ENCODE results near the gene BLZF1. TPM values are rescaled to one million over a fixed set of nuclear protein-coding genes. Genes with fewer than 3 reads are reported as not detected.
"Not testable (repeated sequence)": the region's sequence is repeated elsewhere in the genome, so short reads cannot be mapped to it uniquely, and the experiment has no call there.

BLZF1 gene
- polyA plus RNA-seq, 1 experiment, result 7.7 TPM

- Histone ChIP-seq H3K36me3 (ENCODE audit: control insufficient read depth, insufficient read depth, low read length) (no peaks in the 10 kb centered on the region), H3K27me3 (ENCODE audit: control insufficient read depth, insufficient read depth, low read length) (no peaks in the 10 kb centered on the region), H3K4me3 (ENCODE audit: low read depth, low read length) (no peak overlapping the region)
- DNase-seq (ENCODE audit: low read depth), result no peak
- ChIA-PET CTCF (no interaction called here), POLR2A (no interaction called here)
- no peak for TF ChIP-seq CTCF (IDR thresholded peaks at IDR 0.05; ENCODE audit: insufficient read depth, low read depth, low read length)
These were observed 29.4 kb upstream of the BLZF1 start for GRCh38 chr1:169338617-169339016.

GRCh38 chr1:169339773-169340172 is 28.2 kb upstream of the BLZF1 start:
- no peaks in the 10 kb centered on the region for H3K36me3 ChIP-seq (ENCODE audit: control insufficient read depth, insufficient read depth, low read length)
- TF ChIP-seq CTCF (IDR thresholded peaks at IDR 0.05; ENCODE audit: insufficient read depth, low read depth, low read length), result no peak
- H3K4me3 ChIP-seq (ENCODE audit: low read depth, low read length), result no peak overlapping the region
- no peak for DNase-seq (ENCODE audit: low read depth)
- CTCF ChIA-PET, result no interaction called here
- POLR2A ChIA-PET, result no interaction called here
- H3K27me3 ChIP-seq (ENCODE audit: control insufficient read depth, insufficient read depth, low read length), result no peaks in the 10 kb centered on the region

- no peak for DNase-seq (ENCODE audit: low read depth)
- no peaks in the 10 kb centered on the region for H3K27me3 ChIP-seq (ENCODE audit: control insufficient read depth, insufficient read depth, low read length)
- POLR2A ChIA-PET, result no interaction called here
- CTCF ChIA-PET, result interaction anchor here (1.2 kb wide), 1 partner anchor 737 kb away, joined by 4 read pairs; no protein-coding TSS in a partner anchor
- TF ChIP-seq CTCF (IDR thresholded peaks at IDR 0.05; ENCODE audit: insufficient read depth, low read depth, low read length), result no peak
- H3K36me3 ChIP-seq (ENCODE audit: control insufficient read depth, insufficient read depth, low read length), result no peaks in the 10 kb centered on the region
- H3K4me3 ChIP-seq (ENCODE audit: low read depth, low read length), result no peak overlapping the region
These were observed 27.1 kb upstream of the BLZF1 start for GRCh38 chr1:169340882-169341281.

- POLR2A ChIA-PET; H3K4me3 ChIP-seq (ENCODE audit: low read depth, low read length); H3K36me3 ChIP-seq (ENCODE audit: control insufficient read depth, insufficient read depth, low read length); H3K27me3 ChIP-seq (ENCODE audit: control insufficient read depth, insufficient read depth, low read length); DNase-seq (ENCODE audit: low read depth): not testable (repeated sequence)
- CTCF ChIA-PET, result interaction anchor here (0.5 to 1.2 kb wide), 2 partner anchors 739 to 1258 kb away, joined by 4 read pairs; no protein-coding TSS in a partner anchor
These were observed 25.9 kb upstream of the BLZF1 start for GRCh38 chr1:169342096-169342495.

GRCh38 chr1:169345511-169345910 is 22.5 kb upstream of the BLZF1 start:
- Histone ChIP-seq H3K36me3 (ENCODE audit: control insufficient read depth, insufficient read depth, low read length) (no peaks in the 10 kb centered on the region), H3K27me3 (ENCODE audit: control insufficient read depth, insufficient read depth, low read length) (no peaks in the 10 kb centered on the region), H3K4me3 (ENCODE audit: low read depth, low read length) (no peak overlapping the region)
- no peak for DNase-seq (ENCODE audit: low read depth)
- CTCF ChIA-PET, result interaction anchor here (1.0 kb wide), 1 partner anchor 588 kb away, joined by 3 read pairs; no protein-coding TSS in a partner anchor
- no peak for TF ChIP-seq CTCF (IDR thresholded peaks at IDR 0.05; ENCODE audit: insufficient read depth, low read depth, low read length)
- POLR2A ChIA-PET, result interaction anchor here (0.5 kb wide), 1 partner anchor 238 kb away, joined by 4 read pairs; no protein-coding TSS in a partner anchor

- POLR2A ChIA-PET, result interaction anchor here (0.5 kb wide), 1 partner anchor 238 kb away, joined by 4 read pairs; no protein-coding TSS in a partner anchor
- DNase-seq (ENCODE audit: low read depth), result no peak
- Histone ChIP-seq H3K4me3 (ENCODE audit: low read depth, low read length) (no peak overlapping the region), H3K36me3 (ENCODE audit: control insufficient read depth, insufficient read depth, low read length) (no peaks in the 10 kb centered on the region), H3K27me3 (ENCODE audit: control insufficient read depth, insufficient read depth, low read length) (no peaks in the 10 kb centered on the region)
- TF ChIP-seq CTCF (IDR thresholded peaks at IDR 0.05; ENCODE audit: insufficient read depth, low read depth, low read length), result no peak
- CTCF ChIA-PET, result interaction anchor here (1.0 to 3.9 kb wide), 4 partner anchors 211 to 742 kb away, joined by 3 to 52 read pairs (median 7); no protein-coding TSS in a partner anchor
These were observed 21.9 kb upstream of the BLZF1 start for GRCh38 chr1:169346036-169346589.

All from BJ (cell line).